ENCODE data around the gene LEFTY1. TPM values are rescaled to one million over a fixed set of nuclear protein-coding genes. Genes with fewer than 3 reads are reported as not detected.
A peak's percentile ranks its signal among the peaks of the same experiment; 100 is the strongest.

Gene LEFTY1
- total RNA-seq, 4 donors from 2014 or later = 0.35 to 1.4 TPM; not detected in 2

GRCh38 chr1:225882694-225883615 is 6.0 kb downstream of the LEFTY1 start:
- H3K27me3 ChIP-seq = peaks cover 2% of the 10 kb centered on the region
- H3K4me3 ChIP-seq = peak overlapping the region; percentile 90 to 95
- no peaks in the 10 kb centered on the region for H3K9me3 ChIP-seq
- peak overlapping the region; percentile 69 to 87 (median 80) for H3K27ac ChIP-seq
- no CpG with 5 or more reads among the region's 63 CpGs for WGBS, 2 donors (ENCODE audit: low coverage in 1 of 2)
- H3K4me1 ChIP-seq = peaks cover 0 to 51% (median 24%) of the 10 kb centered on the region in 3 donors
- peak; percentile 38 for ATAC-seq
- TF ChIP-seq POLR2A (IDR thresholded peaks at IDR 0.05) (no peak), EP300 (IDR thresholded peaks at IDR 0.05) (no peak), POLR2AphosphoS5 (IDR thresholded peaks at IDR 0.05) (no peak)
- no peaks in the 10 kb centered on the region for H3K36me3 ChIP-seq

- Histone ChIP-seq H3K9me3 (no peaks in the 10 kb centered on the region), H3K27me3 (no peaks in the 10 kb centered on the region), H3K36me3 (peaks cover 0 to 2% of the 10 kb centered on the region in 2 donors), H3K4me1 (peaks cover 0 to 55% (median 28%) of the 10 kb centered on the region in 3 donors), H3K4me3 (peak within 1 kb of the TSS; percentile 90 to 95), H3K27ac (peak within 1 kb of the TSS; percentile 69 to 87 (median 80))
- no peak for TF ChIP-seq EP300 (IDR thresholded peaks at IDR 0.05)
- peak in 1 of 2 donors; percentile 64 for TF ChIP-seq POLR2A (IDR thresholded peaks at IDR 0.05)
- peak; percentile 76 for TF ChIP-seq POLR2AphosphoS5 (IDR thresholded peaks at IDR 0.05)
- TF ChIP-seq CTCF (IDR thresholded peaks at IDR 0.05) = peak in 3 of 4 experiments; percentile 66 to 69 (median 66)
- WGBS, 2 donors (ENCODE audit: low coverage in 1 of 2) = no CpG with 5 or more reads among the region's 64 CpGs
- ATAC-seq = peak; percentile 91
Observed at GRCh38 chr1:225881959-225882693, 6.8 kb downstream of the LEFTY1 start, which contains the start of gene TMEM63A. Gene TMEM63A, minus strand, starts transcription at chr1:225882380. Its CDS starts 4,800 bp downstream, at chr1:225877580.

DNA sequence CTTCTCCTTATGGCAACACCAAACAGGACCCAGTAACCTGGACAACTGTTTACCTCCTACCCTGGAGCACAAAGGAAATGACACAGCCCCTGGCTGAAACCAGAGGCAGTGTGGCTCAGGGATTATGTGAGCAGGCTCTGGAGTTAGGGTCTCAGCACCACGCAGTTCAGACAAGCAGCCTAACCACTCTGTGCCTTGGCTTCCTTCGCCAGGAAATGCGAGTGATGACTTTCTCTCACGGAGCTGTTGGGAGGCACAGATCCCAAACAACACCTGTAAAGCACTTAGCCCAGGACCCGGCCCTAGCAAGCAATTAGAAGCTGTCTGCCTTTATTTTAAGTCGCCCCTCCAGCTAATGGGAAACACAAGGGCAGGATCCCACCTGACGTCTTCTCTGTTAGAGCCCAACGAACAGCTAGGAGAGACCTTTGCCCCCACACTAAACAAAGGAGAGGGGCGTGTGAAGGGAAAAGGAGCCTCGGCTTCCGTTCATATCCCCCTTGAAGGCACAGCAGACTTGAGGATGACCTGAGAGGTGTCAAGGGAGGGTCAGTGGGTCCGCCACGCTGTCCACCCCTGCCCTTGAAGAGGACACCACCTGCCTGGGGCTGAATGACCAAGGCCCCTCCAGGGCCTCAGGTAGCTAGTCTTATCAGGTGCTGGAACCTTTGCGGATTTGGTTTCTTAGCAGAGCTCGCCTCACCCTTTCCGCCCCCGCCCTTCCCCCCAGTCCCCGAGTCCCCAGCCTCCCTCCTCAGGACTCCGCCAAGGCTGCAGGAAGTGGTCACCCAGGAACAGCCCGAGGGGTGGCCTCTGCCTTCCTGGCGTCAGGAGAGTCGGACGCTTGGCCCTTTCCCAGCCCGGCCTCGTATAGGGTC is 7.6 kb downstream of the LEFTY1 start:
- H3K27ac ChIP-seq = peak overlapping the region; percentile 69 to 87 (median 80)
- peaks cover 0 to 10% of the 10 kb centered on the region in 2 donors for H3K36me3 ChIP-seq
- no peaks in the 10 kb centered on the region for H3K27me3 ChIP-seq
- H3K4me1 ChIP-seq = peaks cover 0 to 58% (median 28%) of the 10 kb centered on the region in 3 donors
- H3K9me3 ChIP-seq = no peaks in the 10 kb centered on the region
- H3K4me3 ChIP-seq = peak overlapping the region; percentile 90 to 95
- 6% methylated on average over 8 of the region's 25 CpGs for WGBS, 2 donors (ENCODE audit: low coverage in 1 of 2)
- peak; percentile 35 for ATAC-seq
- no peak for TF ChIP-seq CTCF (IDR thresholded peaks at IDR 0.05)

GRCh38 chr1:225880636-225881035 is 8.3 kb downstream of the LEFTY1 start:
- ATAC-seq = no peak
- TF ChIP-seq POLR2A (IDR thresholded peaks at IDR 0.05) (no peak), CTCF (IDR thresholded peaks at IDR 0.05) (no peak)
- Histone ChIP-seq H3K27me3 (no peaks in the 10 kb centered on the region), H3K4me1 (peaks cover 0 to 58% (median 28%) of the 10 kb centered on the region in 3 donors), H3K36me3 (peaks cover 0 to 15% of the 10 kb centered on the region in 2 donors), H3K4me3 (peak overlapping the region in 1 of 2 donors; percentile 95), H3K9me3 (no peaks in the 10 kb centered on the region), H3K27ac (peak overlapping the region in 3 of 4 donors; percentile 77 to 87 (median 83))
- WGBS, 2 donors (ENCODE audit: low coverage in 1 of 2) = 57 to 59% methylated on average over 4 to 5 of the region's 5 CpGs

All from gastroesophageal sphincter (tissue), 4 donors.